ENCODE measurements around the gene SVIP.
A peak's percentile ranks its signal among the peaks of the same experiment; 100 is the strongest.

SVIP gene

GRCh38 chr11:22775248-22775647 is 54.4 kb downstream of the SVIP start:
- CTCF ChIA-PET, result interaction anchor here (1.1 to 3.7 kb wide), 3 partner anchors 11 to 109 kb away, joined by 3 to 23 read pairs (median 3); partner anchors contain the start of gene GAS2
- TF ChIP-seq, protein P1, sequence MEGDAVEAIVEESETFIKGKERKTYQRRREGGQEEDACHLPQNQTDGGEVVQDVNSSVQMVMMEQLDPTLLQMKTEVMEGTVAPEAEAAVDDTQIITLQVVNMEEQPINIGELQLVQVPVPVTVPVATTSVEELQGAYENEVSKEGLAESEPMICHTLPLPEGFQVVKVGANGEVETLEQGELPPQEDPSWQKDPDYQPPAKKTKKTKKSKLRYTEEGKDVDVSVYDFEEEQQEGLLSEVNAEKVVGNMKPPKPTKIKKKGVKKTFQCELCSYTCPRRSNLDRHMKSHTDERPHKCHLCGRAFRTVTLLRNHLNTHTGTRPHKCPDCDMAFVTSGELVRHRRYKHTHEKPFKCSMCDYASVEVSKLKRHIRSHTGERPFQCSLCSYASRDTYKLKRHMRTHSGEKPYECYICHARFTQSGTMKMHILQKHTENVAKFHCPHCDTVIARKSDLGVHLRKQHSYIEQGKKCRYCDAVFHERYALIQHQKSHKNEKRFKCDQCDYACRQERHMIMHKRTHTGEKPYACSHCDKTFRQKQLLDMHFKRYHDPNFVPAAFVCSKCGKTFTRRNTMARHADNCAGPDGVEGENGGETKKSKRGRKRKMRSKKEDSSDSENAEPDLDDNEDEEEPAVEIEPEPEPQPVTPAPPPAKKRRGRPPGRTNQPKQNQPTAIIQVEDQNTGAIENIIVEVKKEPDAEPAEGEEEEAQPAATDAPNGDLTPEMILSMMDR (IDR thresholded peaks at IDR 0.05; ENCODE audit: control extremely low read depth, extremely low read depth, low read depth, missing control alignments), result no peak
- no peak for DNase-seq (ENCODE audit: extremely low spot score)
- POLR2A ChIA-PET, result no interaction called here

DNA sequence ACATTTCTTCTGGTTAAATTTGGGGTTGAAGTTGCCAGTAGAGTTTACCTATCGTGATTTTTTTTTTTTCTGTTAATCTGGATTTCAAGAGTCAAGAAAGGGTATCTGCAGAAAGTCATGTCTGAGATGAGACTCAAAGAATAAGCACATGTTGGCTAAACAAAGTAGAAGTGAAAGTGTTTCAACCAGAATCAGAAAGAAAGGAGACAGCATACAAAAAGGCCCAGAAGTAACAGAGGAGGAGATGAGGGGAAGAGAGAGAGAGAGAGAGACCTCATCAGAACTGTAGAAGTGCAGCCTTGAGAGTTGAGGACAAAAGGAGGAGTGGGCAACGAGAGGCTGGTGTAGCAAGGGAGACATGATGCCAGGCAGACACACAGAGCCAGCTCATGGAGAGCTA is 54.9 kb downstream of the SVIP start:
- TF ChIP-seq, protein P1 (IDR thresholded peaks at IDR 0.05; ENCODE audit: control extremely low read depth, extremely low read depth, low read depth, missing control alignments), result no peak
- ChIA-PET POLR2A (no interaction called here), CTCF (interaction anchor here (1.7 to 3.7 kb wide), 2 partner anchors 12 to 103 kb away, joined by 3 to 23 read pairs; no protein-coding TSS in a partner anchor)
- peak; percentile 39 for DNase-seq (ENCODE audit: extremely low spot score)

DNA sequence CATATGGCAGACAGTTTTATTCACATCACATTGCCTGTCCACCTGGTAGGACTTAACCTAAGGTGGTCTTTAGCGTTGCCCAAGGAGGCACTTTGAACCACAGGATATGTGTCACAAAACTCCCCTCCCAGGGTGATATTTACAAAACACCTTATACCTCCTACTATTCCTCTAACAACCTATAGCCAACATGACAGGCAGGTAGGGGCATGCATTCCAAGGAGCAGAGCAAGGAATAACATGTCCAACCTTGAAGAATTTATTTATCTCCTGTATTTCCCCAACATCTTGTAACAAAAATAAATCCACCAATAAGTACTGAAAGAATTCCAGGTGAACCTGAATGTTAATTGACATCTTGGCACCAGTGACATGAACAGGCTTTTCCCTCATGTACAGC is 60.5 kb downstream of the SVIP start:
- no peak for DNase-seq (ENCODE audit: extremely low spot score)
- ChIA-PET POLR2A (no interaction called here), CTCF (interaction anchor here (1.1 to 1.3 kb wide), 2 partner anchors 8 to 525 kb away, joined by 3 read pairs; no protein-coding TSS in a partner anchor)
- TF ChIP-seq, protein P1 (IDR thresholded peaks at IDR 0.05; ENCODE audit: control extremely low read depth, extremely low read depth, low read depth, missing control alignments), result no peak

All from GM10248 (cell line).